IMR-90 (cell line): ENCODE measurements around the gene HECW1. TPM values are rescaled to one million over a fixed set of nuclear protein-coding genes. Genes with fewer than 3 reads are reported as not detected.

Experiments used
- ATAC-seq: fragments of 200-7000 bp; cut with Tn5 transposase; 2 replicates; pipeline ENCODE4 v1.9.1; 2020; ENCODE audit warnings: low read depth, mild to moderate bottlenecking, moderate library complexity
- BruUV-seq: library from RNA; stranded (reverse); fragments of 400-500 nt; replicated peaks from 2 replicates; lab custom pipeline; 2021; lab: Mats Ljungman, UMichigan
- CTCF ChIA-PET: fragments of 300-600 bp; formaldehyde crosslinking; extraction: SDS; loops from one replicate; lab custom pipeline; 2021; ENCODE audit warnings: antibody characterized with exemption; lab: Yijun Ruan, JAX
- POLR2A ChIA-PET: fragments of 300-600 bp; sonication (Branson Sonifier 250); formaldehyde crosslinking; loops from one replicate; lab custom pipeline; 2022; ENCODE audit warnings: antibody characterized with exemption; ENCODE audit not compliant: unreplicated experiment; lab: Charles Lee
- DNase-seq: peaks from one replicate; pipeline ENCODE4 v3.0.0; 2013
- H2AFZ ChIP-seq: replicated peaks from 2 replicates; pipeline ENCODE3; 2013; ENCODE audit warnings: low read length, mild to moderate bottlenecking; ENCODE audit not compliant: poor library complexity
- H2AK5ac ChIP-seq: 2 replicates; pipeline ENCODE4 v1.6.1; 2013; ENCODE audit warnings: low read depth, low read length, inconsistent platforms
- H2AK9ac ChIP-seq: replicated peaks from 2 replicates; pipeline ENCODE3; 2013; ENCODE audit warnings: mild to moderate bottlenecking, low read depth, low read length, moderate library complexity; ENCODE audit not compliant: poor library complexity
- H2BK120ac ChIP-seq: 2 replicates; pipeline ENCODE4 v1.6.1; 2013; ENCODE audit warnings: low read depth, low read length, inconsistent platforms
- H2BK15ac ChIP-seq: 3 replicates; pipeline ENCODE4 v1.6.1; 2013; ENCODE audit warnings: low read depth, low read length, inconsistent platforms
- H2BK20ac ChIP-seq: 2 replicates; pipeline ENCODE4 v1.6.1; 2013; ENCODE audit warnings: low read depth, mild to moderate bottlenecking, inconsistent platforms, low read length, moderate library complexity
- H2BK5ac ChIP-seq: 2 replicates; pipeline ENCODE4 v1.6.1; 2013; ENCODE audit warnings: mild to moderate bottlenecking, low read depth, low read length, inconsistent platforms; ENCODE audit not compliant: poor library complexity, severe bottlenecking
- H3K14ac ChIP-seq: replicated peaks from 2 replicates; pipeline ENCODE4 v1.6.1; 2013; ENCODE audit warnings: low read depth, low read length, inconsistent platforms
- H3K18ac ChIP-seq: 2 replicates; pipeline ENCODE4 v1.6.1; 2013; ENCODE audit warnings: low read depth, low read length, control low read depth
- H3K23ac ChIP-seq: 2 replicates; pipeline ENCODE4 v1.6.1; 2013; ENCODE audit warnings: low read depth, low read length, inconsistent platforms
- H3K27ac ChIP-seq: 2 replicates; pipeline ENCODE4 v1.5.1; 2013; ENCODE audit warnings: mild to moderate bottlenecking, control low read depth, low read length; ENCODE audit not compliant: insufficient read depth
- H3K27me3 ChIP-seq: 2 replicates; pipeline ENCODE4 v1.6.1; 2013; ENCODE audit warnings: low read length; ENCODE audit not compliant: control insufficient read depth, insufficient read depth
- H3K36me3 ChIP-seq: 2 replicates; pipeline ENCODE4 v1.6.1; 2013; ENCODE audit warnings: low read length, mixed read lengths; ENCODE audit not compliant: control insufficient read depth, insufficient read depth
- H3K4ac ChIP-seq: 2 replicates; pipeline ENCODE4 v1.6.1; 2013; ENCODE audit warnings: low read depth, low read length, inconsistent platforms
- H3K4me1 ChIP-seq: 2 replicates; pipeline ENCODE4 v1.6.1; 2013; ENCODE audit warnings: low read length, mixed read lengths; ENCODE audit not compliant: control insufficient read depth, insufficient read depth
- H3K4me2 ChIP-seq: 2 replicates; pipeline ENCODE4 v1.6.1; 2013; ENCODE audit warnings: low read depth, mild to moderate bottlenecking, control low read depth, low read length, moderate library complexity
- H3K4me3 ChIP-seq: 2 replicates; pipeline ENCODE4 v1.5.1; 2013; ENCODE audit warnings: low read depth, mild to moderate bottlenecking, control low read depth, low read length, moderate library complexity; ENCODE audit not compliant: insufficient read depth
- H3K56ac ChIP-seq: 2 replicates; pipeline ENCODE4 v1.6.1; 2013; ENCODE audit warnings: low read length, inconsistent platforms; ENCODE audit not compliant: insufficient read depth; ENCODE audit errors: extremely low read depth
- H3K79me1 ChIP-seq, 2 experiments: 2 replicates each; pipeline ENCODE4 v1.6.1; 2013; ENCODE audit warnings: low read length in 2 of 2, inconsistent platforms in 1 of 2, low read depth in 1 of 2
- H3K9ac ChIP-seq: 2 replicates; pipeline ENCODE4 v1.6.1; 2013; ENCODE audit warnings: low read depth, low read length, control low read depth
- H3K9me1 ChIP-seq: 2 replicates; pipeline ENCODE4 v1.6.1; 2013; ENCODE audit warnings: low read length, inconsistent platforms; ENCODE audit not compliant: insufficient read depth
- H3K9me3 ChIP-seq: 2 replicates; pipeline ENCODE4 v1.6.1; 2013; ENCODE audit warnings: low read length; ENCODE audit not compliant: control insufficient read depth, insufficient read depth
- H4K20me1 ChIP-seq: 2 replicates; pipeline ENCODE4 v1.6.1; 2013; ENCODE audit warnings: low read length, inconsistent platforms; ENCODE audit not compliant: insufficient read depth
- H4K5ac ChIP-seq: 2 replicates; pipeline ENCODE4 v1.6.1; 2013; ENCODE audit warnings: mild to moderate bottlenecking, low read depth, low read length, control low read depth
- H4K8ac ChIP-seq, 2 experiments: 2 replicates each; pipeline ENCODE4 v1.6.1; 2013; ENCODE audit warnings: low read depth in 2 of 2, low read length in 2 of 2, control low read depth in 1 of 2, inconsistent platforms in 1 of 2
- H4K91ac ChIP-seq: 2 replicates; pipeline ENCODE4 v1.6.1; 2013; ENCODE audit warnings: low read depth, low read length, inconsistent platforms; ENCODE audit not compliant: insufficient read depth
- BHLHE40 ChIP-seq: fragments of 150-350 bp; IDR thresholded peaks from 2 replicates; pipeline ENCODE4 v1.6.1; 2016; ENCODE audit warnings: mild to moderate bottlenecking, low read depth, low read length
- CEBPB ChIP-seq: IDR thresholded peaks from 2 replicates; pipeline ENCODE4 v1.6.1; 2012; ENCODE audit warnings: low read depth, low read length, improper control_type of control experiment
- CHD1 ChIP-seq: IDR thresholded peaks from 2 replicates; pipeline ENCODE4 v1.6.1; 2012; ENCODE audit warnings: low read depth, low read length, improper control_type of control experiment
- CTCF ChIP-seq: conservative IDR thresholded peaks from 2 replicates; pipeline ENCODE4 v1.5.1; 2012; ENCODE audit warnings: mild to moderate bottlenecking, low read depth, low read length, improper control_type of control experiment
- ELK1 ChIP-seq: fragments of 150-350 bp; IDR thresholded peaks from 2 replicates; pipeline ENCODE4 v1.6.1; 2016; ENCODE audit warnings: low read depth, mild to moderate bottlenecking, low read length, moderate library complexity, borderline replicate concordance
- FOS ChIP-seq: fragments of 150-350 bp; IDR thresholded peaks from 2 replicates; pipeline ENCODE4 v1.6.1; 2016; ENCODE audit warnings: low read depth, low read length
- MAFK ChIP-seq: IDR thresholded peaks from 2 replicates; pipeline ENCODE4 v1.6.1; 2012; ENCODE audit warnings: low read depth, low read length, improper control_type of control experiment
- MAZ ChIP-seq: IDR thresholded peaks from 2 replicates; pipeline ENCODE4 v1.6.1; 2012; ENCODE audit warnings: low read depth, mild to moderate bottlenecking, low read length, improper control_type of control experiment, moderate library complexity, borderline replicate concordance
- MXI1 ChIP-seq: IDR thresholded peaks from 2 replicates; pipeline ENCODE4 v1.6.1; 2012; ENCODE audit warnings: low read depth, mild to moderate bottlenecking, low read length, moderate library complexity, borderline replicate concordance
- NFE2L2 ChIP-seq: fragments of 150-350 bp; IDR thresholded peaks from 2 replicates; pipeline ENCODE4 v1.6.1; 2016; ENCODE audit warnings: low read depth, mild to moderate bottlenecking, low read length
- POLR2A ChIP-seq: IDR thresholded peaks from 2 replicates; pipeline ENCODE4 v1.6.1; 2012; ENCODE audit warnings: mild to moderate bottlenecking, low read depth, low read length
- RAD21 ChIP-seq: IDR thresholded peaks from 2 replicates; pipeline ENCODE4 v1.6.1; 2012; ENCODE audit warnings: low read length, improper control_type of control experiment
- RCOR1 ChIP-seq: IDR thresholded peaks from 2 replicates; pipeline ENCODE4 v1.6.1; 2012; ENCODE audit warnings: mild to moderate bottlenecking, low read length, improper control_type of control experiment; ENCODE audit not compliant: insufficient replicate concordance
- RFX5 ChIP-seq: IDR thresholded peaks from 2 replicates; pipeline ENCODE4 v1.8.0; 2012; ENCODE audit warnings: low read depth, mild to moderate bottlenecking, low read length, moderate library complexity
- SMC3 ChIP-seq: fragments of 150-350 bp; IDR thresholded peaks from 2 replicates; pipeline ENCODE4 v1.6.1; 2016; ENCODE audit warnings: low read depth, mild to moderate bottlenecking, antibody characterized with exemption, low read length, moderate library complexity
- USF2 ChIP-seq: fragments of 150-350 bp; IDR thresholded peaks from 2 replicates; pipeline ENCODE4 v1.6.1; 2017; ENCODE audit warnings: mild to moderate bottlenecking, antibody characterized with exemption, low read length, low read depth
- WGBS, 2 experiments: methylation state at CpG; one replicate each; pipeline versions ENCODE4 v1.1.5 to v1.1.7; 2013; ENCODE audit warnings: missing lambda C conversion rate in 2 of 2; ENCODE audit not compliant: insufficient read length in 1 of 2; ENCODE audit errors: extremely low coverage in 2 of 2; 5-methylcytosine and 5-hydroxymethylcytosine counted together
- dilution Hi-C: fragments of 300-500 bp; cut with HindIII; formaldehyde crosslinking; loops from one replicate; pipeline ENCODE4 v1.14.3; 2018; ENCODE audit warnings: low sequenced_read_pairs; ENCODE audit not compliant: unreplicated experiment
- in situ Hi-C: fragments of 300-500 bp; cut with MboI; formaldehyde crosslinking; loops from 3 replicates; pipeline ENCODE4 v1.14.3; 2019; ENCODE audit warnings: low sequenced_read_pairs, inconsistent platforms, mixed read lengths
- intact Hi-C: fragments of 100-400 bp; cut with micrococcal nuclease; formaldehyde crosslinking; loops from 2 replicates; pipeline ENCODE4 v1.10.0; 2022
- polyA plus RNA-seq, 3 experiments: library from polyadenylated mRNA; depleted of rRNA; stranded (reverse); fragments of >200 nt; gene quantifications; 2 replicates each; pipeline ENCODE4 v1.2.3, GENCODE V29; 2012; ENCODE audit warnings: low replicate concordance in 1 of 3
- total RNA-seq: library from RNA; depleted of rRNA; stranded (reverse); fragments of >200 nt; gene quantifications from 2 replicates; pipeline ENCODE4 v1.2.3, GENCODE V29; 2012

The HECW1 gene
- total and polyA plus RNA-seq, 2 of the 4 experiments (the other 2 are of a cell fraction): 0.56 to 1.3 TPM

GRCh38 chr7:43458330-43459018 is 346.0 kb downstream of the HECW1 start:
- no peak overlapping the region for H4K5ac ChIP-seq
- no peak overlapping the region for H3K4me3 ChIP-seq
- no peak overlapping the region for H3K4ac ChIP-seq
- no peak for DNase-seq
- no peak overlapping the region for H3K23ac ChIP-seq
- ChIA-PET POLR2A (no interaction called here), CTCF (no interaction called here)
- H2BK20ac ChIP-seq: no peak overlapping the region
- no peak overlapping the region for H3K18ac ChIP-seq
- in situ Hi-C loops: no loop called here
- TF ChIP-seq RFX5: no peak
- TF ChIP-seq CTCF: no peak
- TF ChIP-seq USF2: no peak
- TF ChIP-seq RAD21: no peak
- TF ChIP-seq FOS: no peak
- TF ChIP-seq MAZ: no peak
- no peak for TF ChIP-seq POLR2A
- no peak for TF ChIP-seq ELK1
- no peak for TF ChIP-seq MXI1
- TF ChIP-seq SMC3: no peak
- TF ChIP-seq NFE2L2: no peak
- no peak for TF ChIP-seq CEBPB
- TF ChIP-seq MAFK: no peak
- no peak for TF ChIP-seq RCOR1
- TF ChIP-seq BHLHE40: no peak
- no peak for TF ChIP-seq CHD1
- no peak overlapping the region for H3K4me2 ChIP-seq
- H2AK5ac ChIP-seq: no peak overlapping the region
- H3K14ac ChIP-seq: no peak overlapping the region
- H2AK9ac ChIP-seq: no peak overlapping the region
- no peak overlapping the region for H2BK15ac ChIP-seq
- no peak overlapping the region for H3K9ac ChIP-seq
- no peaks in the 10 kb centered on the region for H4K20me1 ChIP-seq
- H3K27ac ChIP-seq: no peak overlapping the region
- H2BK120ac ChIP-seq: no peak overlapping the region
- H2AFZ ChIP-seq: no peak overlapping the region
- H3K9me3 ChIP-seq: no peaks in the 10 kb centered on the region
- dilution Hi-C loops: no loop called here
- H3K9me1 ChIP-seq: no peaks in the 10 kb centered on the region
- H3K27me3 ChIP-seq: peaks cover 6% of the 10 kb centered on the region
- BruUV-seq: no TSS peak
- H3K56ac ChIP-seq: no peak overlapping the region
- no CpG with 5 or more reads among the region's 4 CpGs for WGBS, 2 experiments
- H3K79me1 ChIP-seq: no peaks in the 10 kb centered on the region
- H3K4me1 ChIP-seq: no peaks in the 10 kb centered on the region
- no peak for ATAC-seq
- no peak overlapping the region for H4K91ac ChIP-seq
- intact Hi-C loops: loop anchor here (5.0 to 10.0 kb wide), 4 partner anchors 239 to 376 kb away; no protein-coding TSS in a partner anchor
- no peaks in the 10 kb centered on the region for H3K36me3 ChIP-seq
- H2BK5ac ChIP-seq: no peak overlapping the region
- H4K8ac ChIP-seq: no peak overlapping the region
